ENCODE results near the gene TMEM30A. TPM values are rescaled to one million over a fixed set of nuclear protein-coding genes. Genes with fewer than 3 reads are reported as not detected.

The TMEM30A gene
- total and polyA plus RNA-seq, 2 of the 13 experiments (the other 11 are each of a cell fraction or from before 2014, with no cell fraction given): 17.6 to 54.4 TPM

GRCh38 chr6:75243333-75244062 is 41.1 kb downstream of the TMEM30A start, which contains the start of gene COX7A2 (continued):
- TF ChIP-seq HNF1A (IDR thresholded peaks at IDR 0.05; ENCODE audit: low read depth) (peak; percentile 62; the same call in 1 of the 2 replicates), HNF1A (CRISPR knock-in tag; IDR thresholded peaks at IDR 0.05; ENCODE audit: borderline replicate concordance) (peak; percentile 54; the same call in 1 of the 2 replicates), ZNF292 (CRISPR knock-in tag; IDR thresholded peaks at IDR 0.05; ENCODE audit: borderline replicate concordance, low read depth) (0 out of 2 replicates have a peak, but pooled peaks have one; percentile 19), POLR2AphosphoS5 (IDR thresholded peaks at IDR 0.05; ENCODE audit: low read depth, low read length) (peak; percentile 98), JUND (CRISPR knock-in tag; IDR thresholded peaks at IDR 0.05) (no peak), RBM39 (IDR thresholded peaks at IDR 0.05; ENCODE audit: low read depth, low read length, poor library complexity, severe bottlenecking) (peak; percentile 26), KDM3A (CRISPR knock-in tag; IDR thresholded peaks at IDR 0.05; ENCODE audit: low read depth) (no peak), DNMT3B (CRISPR knock-in tag; conservative IDR thresholded peaks at IDR 0.05) (0 out of 2 replicates have a peak, but pooled peaks have one; percentile 42), IKZF5 (CRISPR knock-in tag; IDR thresholded peaks at IDR 0.05) (peak; percentile 85), ATF4 (CRISPR knock-in tag; IDR thresholded peaks at IDR 0.05) (peak in 1 of 2 experiments; percentile 48; a peak in 1 of 4 replicates), ZMYM4 (CRISPR knock-in tag; IDR thresholded peaks at IDR 0.05) (peak; percentile 99), HNF1B (CRISPR knock-in tag; IDR thresholded peaks at IDR 0.05) (peak; percentile 85), ZBTB33 (CRISPR knock-in tag; IDR thresholded peaks at IDR 0.05) (peak; percentile 40; the same call in 1 of the 2 replicates), ZNF768 (CRISPR knock-in tag; IDR thresholded peaks at IDR 0.05) (peak; percentile 33; the same call in 1 of the 2 replicates), RFX1 (IDR thresholded peaks at IDR 0.05) (no peak), PAX8 (CRISPR knock-in tag; IDR thresholded peaks at IDR 0.05; ENCODE audit: borderline replicate concordance) (no peak), KDM2A (CRISPR knock-in tag; IDR thresholded peaks at IDR 0.05; ENCODE audit: borderline replicate concordance, low read depth) (peak; percentile 94; the same call in 1 of the 2 replicates), ISX (CRISPR knock-in tag; conservative IDR thresholded peaks at IDR 0.05) (no peak), ZNF614 (CRISPR knock-in tag; IDR thresholded peaks at IDR 0.05; ENCODE audit: borderline replicate concordance) (peak; percentile 83; the same call in 1 of the 2 replicates)

Data from HepG2 (cell line).